Nephron (organoid): Measurements from ENCODE around the gene ADGRD2.
A peak's percentile ranks its signal among the peaks of the same experiment; 100 is the strongest.

Experiments used
- H3K27ac Mint-ChIP-seq, 3 experiments: 2 replicates each; pipeline ENCODE4 v1.8.0; 2020; ENCODE audit warnings: mixed read lengths in 3 of 3, mild to moderate bottlenecking in 2 of 3, moderate library complexity in 1 of 3
- H3K27me3 Mint-ChIP-seq: 2 replicates; pipeline ENCODE4 v1.8.0; 2021; ENCODE audit warnings: low read depth, mild to moderate bottlenecking, moderate library complexity, mixed read lengths
- H3K36me3 Mint-ChIP-seq: 2 replicates; pipeline ENCODE4 v1.8.0; 2020; ENCODE audit warnings: low read depth, mixed read lengths
- H3K4me1 Mint-ChIP-seq: 2 replicates; pipeline ENCODE4 v1.8.0; 2020; ENCODE audit warnings: mixed read lengths
- H3K4me3 Mint-ChIP-seq, 3 experiments: 2 replicates each; pipeline ENCODE4 v1.8.0; 2020; ENCODE audit warnings: mild to moderate bottlenecking in 3 of 3, mixed read lengths in 3 of 3, moderate library complexity in 2 of 3
- H3K9me3 Mint-ChIP-seq: 2 replicates; pipeline ENCODE4 v1.8.0; 2020; ENCODE audit warnings: mixed read lengths
- TF ChIP-seq, protein P1 (sequence below), 3 experiments: fragments of 200-600 bp; sonication (generic); IDR thresholded peaks; one replicate each; pipeline ENCODE4 v1.5.0; 2021; ENCODE audit warnings: antibody characterized with exemption in 3 of 3; ENCODE audit not compliant: unreplicated experiment in 3 of 3

ADGRD2 gene

DNA sequence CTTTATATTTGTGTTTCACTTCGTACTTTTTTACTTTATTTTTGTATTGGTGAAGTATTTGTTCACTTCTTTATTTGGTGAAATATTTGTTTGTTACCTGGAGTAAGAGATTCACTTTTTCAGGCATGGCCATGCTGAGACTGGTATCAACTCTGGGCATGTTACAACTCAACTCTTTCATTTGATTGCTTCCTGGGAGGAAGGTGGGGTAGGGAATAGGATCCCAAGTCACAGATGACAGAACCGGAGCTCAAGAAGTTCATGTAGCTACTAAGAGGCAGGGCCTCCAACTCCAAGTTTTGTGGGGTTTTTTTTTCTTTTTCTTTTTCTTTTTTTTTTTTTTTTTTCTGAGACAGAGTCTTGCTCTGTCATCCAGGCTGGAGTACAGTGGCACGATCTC, 6.1 kb upstream of the ADGRD2 start:
- Mint-ChIP-seq H3K27ac (no peak overlapping the region), H3K9me3 (peaks cover 3% of the 10 kb centered on the region), H3K36me3 (no peaks in the 10 kb centered on the region), H3K4me3 (no peak overlapping the region), H3K4me1 (no peaks in the 10 kb centered on the region), H3K27me3 (peaks cover 44% of the 10 kb centered on the region)
- TF ChIP-seq, protein P1, sequence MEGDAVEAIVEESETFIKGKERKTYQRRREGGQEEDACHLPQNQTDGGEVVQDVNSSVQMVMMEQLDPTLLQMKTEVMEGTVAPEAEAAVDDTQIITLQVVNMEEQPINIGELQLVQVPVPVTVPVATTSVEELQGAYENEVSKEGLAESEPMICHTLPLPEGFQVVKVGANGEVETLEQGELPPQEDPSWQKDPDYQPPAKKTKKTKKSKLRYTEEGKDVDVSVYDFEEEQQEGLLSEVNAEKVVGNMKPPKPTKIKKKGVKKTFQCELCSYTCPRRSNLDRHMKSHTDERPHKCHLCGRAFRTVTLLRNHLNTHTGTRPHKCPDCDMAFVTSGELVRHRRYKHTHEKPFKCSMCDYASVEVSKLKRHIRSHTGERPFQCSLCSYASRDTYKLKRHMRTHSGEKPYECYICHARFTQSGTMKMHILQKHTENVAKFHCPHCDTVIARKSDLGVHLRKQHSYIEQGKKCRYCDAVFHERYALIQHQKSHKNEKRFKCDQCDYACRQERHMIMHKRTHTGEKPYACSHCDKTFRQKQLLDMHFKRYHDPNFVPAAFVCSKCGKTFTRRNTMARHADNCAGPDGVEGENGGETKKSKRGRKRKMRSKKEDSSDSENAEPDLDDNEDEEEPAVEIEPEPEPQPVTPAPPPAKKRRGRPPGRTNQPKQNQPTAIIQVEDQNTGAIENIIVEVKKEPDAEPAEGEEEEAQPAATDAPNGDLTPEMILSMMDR (IDR thresholded peaks at IDR 0.05; ENCODE audit: unreplicated experiment in 3 of 3): no peak

DNA sequence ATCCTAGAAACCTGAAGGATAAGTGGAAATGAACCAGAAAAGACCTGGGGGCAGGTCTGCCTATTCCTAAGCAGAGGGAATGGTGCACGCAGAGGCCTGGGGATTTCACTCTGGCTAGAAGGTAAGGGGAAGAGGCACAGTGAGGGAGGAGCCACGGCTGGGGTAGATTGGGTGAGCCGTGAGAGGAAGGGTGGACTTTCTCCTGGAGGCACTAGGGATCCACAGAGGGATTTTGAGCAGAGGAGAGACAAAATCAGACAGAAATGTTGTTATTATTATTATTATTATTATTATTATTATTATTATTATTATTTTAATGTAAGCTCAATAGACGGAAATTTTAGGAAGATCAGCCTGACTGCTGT, 3.0 kb upstream of the ADGRD2 start:
- Mint-ChIP-seq H3K27me3 (peaks cover 60% of the 10 kb centered on the region), H3K27ac (no peak overlapping the region), H3K36me3 (no peaks in the 10 kb centered on the region), H3K4me1 (peaks cover 5% of the 10 kb centered on the region), H3K4me3 (no peak overlapping the region), H3K9me3 (no peaks in the 10 kb centered on the region)
- TF ChIP-seq, protein P1 (IDR thresholded peaks at IDR 0.05; ENCODE audit: unreplicated experiment in 3 of 3): no peak

DNA sequence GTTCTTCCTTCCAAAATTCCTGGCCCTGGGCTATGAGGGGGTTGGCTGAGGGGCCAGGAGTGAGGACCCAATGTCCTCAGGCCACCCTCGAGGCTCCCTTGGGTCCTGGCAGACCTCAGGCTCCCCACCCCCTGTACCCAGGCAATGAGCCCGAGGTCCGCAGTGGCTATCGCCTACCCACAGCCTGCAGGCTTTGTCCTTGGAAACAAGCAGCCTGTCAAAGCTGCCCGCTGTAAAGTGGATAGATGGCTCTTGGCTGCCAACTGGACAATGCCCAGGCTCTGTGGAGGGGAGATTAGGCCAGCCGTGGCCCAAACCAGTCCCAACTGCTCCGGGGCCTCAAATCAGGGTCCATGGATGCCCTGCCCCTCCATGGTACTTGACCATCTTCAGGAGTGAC, 2.2 kb upstream of the ADGRD2 start:
- H3K27me3 Mint-ChIP-seq: peaks cover 61% of the 10 kb centered on the region
- no peak overlapping the region for H3K27ac Mint-ChIP-seq
- H3K36me3 Mint-ChIP-seq: no peaks in the 10 kb centered on the region
- H3K4me3 Mint-ChIP-seq: no peak overlapping the region
- peaks cover 5% of the 10 kb centered on the region for H3K4me1 Mint-ChIP-seq
- H3K9me3 Mint-ChIP-seq: no peaks in the 10 kb centered on the region
- TF ChIP-seq, protein P1 (IDR thresholded peaks at IDR 0.05; ENCODE audit: unreplicated experiment in 3 of 3): no peak

DNA sequence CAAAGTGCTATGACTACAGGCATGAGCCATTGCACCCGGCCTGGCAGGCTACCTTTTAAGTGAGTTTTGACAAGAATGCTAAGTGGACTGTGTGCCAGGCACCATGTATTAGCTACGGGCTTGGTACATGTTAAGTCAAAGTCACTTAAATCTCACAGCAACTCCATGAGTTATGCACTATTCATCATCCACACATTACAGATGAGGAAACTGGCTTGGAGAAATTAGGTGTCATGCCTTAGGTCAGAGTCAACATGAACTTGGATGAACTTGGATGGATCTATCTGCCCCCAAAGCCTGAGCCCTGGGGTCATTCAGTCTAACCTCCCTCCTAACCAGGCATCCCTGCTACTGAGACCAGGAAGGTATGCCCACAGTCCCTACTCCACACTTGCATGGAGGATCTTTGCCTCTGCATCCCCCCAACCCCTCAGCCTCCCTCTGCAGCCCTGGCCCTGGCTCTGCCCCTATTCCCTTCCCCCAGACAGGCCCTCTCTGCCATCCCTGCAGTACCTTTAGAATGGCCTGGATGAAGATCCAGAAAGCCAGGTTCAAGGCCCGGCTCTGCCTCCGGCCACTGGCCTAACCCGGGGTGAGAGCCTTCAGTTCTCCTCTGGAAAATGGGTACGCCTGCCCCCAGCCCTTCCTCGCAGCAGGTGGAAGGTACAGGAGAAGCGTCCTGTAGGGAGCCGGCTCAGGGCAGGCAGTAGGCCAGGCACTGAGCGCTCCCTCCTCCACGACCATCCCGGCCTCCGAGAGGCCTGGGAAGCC, 685 bp upstream of the ADGRD2 start:
- H3K27me3 Mint-ChIP-seq: peaks cover 63% of the 10 kb centered on the region
- no peaks in the 10 kb centered on the region for H3K9me3 Mint-ChIP-seq
- H3K4me1 Mint-ChIP-seq: peaks cover 5% of the 10 kb centered on the region
- TF ChIP-seq, protein P1 (IDR thresholded peaks at IDR 0.05; ENCODE audit: unreplicated experiment in 3 of 3): no peak
- H3K36me3 Mint-ChIP-seq: no peaks in the 10 kb centered on the region
- H3K27ac Mint-ChIP-seq: no peak overlapping the region
- H3K4me3 Mint-ChIP-seq: no peak overlapping the region

DNA sequence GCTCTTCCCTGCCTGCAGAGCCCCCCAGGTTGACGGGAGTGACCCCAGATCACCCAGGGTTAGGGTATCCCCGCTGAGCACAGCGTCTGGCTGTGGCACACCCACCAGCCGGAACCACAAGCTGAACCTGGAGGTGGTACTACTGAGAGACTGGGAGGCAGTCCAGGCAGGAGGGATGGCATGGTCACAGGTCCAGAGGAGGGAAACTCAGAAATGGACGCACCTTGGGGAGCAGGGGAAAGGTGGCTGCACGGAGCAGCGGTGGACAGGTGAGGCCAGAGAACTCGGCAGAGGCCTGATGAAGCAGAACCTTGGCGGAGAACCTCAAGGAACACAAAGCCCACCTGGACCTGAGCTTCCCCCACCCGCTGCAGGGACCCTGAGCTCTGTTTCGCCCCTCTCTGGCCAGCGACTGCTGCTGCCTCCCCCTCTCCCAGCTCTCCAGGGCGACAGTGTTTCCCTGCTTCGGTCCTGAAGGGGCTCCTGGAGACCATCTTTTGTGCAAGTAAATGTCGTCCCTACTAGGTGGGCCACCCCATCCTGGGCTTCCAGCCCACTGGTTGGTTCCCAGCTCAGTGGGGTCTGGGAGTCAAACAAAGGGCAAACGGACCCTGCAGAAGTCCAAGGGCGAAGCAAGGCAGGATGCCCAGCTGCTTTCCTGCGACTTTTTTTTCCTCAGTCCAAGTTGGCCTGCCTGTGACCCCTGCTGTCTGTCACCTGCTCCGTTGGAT, 845 bp downstream of the ADGRD2 start:
- Mint-ChIP-seq H3K36me3 (no peaks in the 10 kb centered on the region), H3K4me3 (peak overlapping the region in 1 of 3 experiments; percentile 28), H3K4me1 (peaks cover 5% of the 10 kb centered on the region), H3K9me3 (no peaks in the 10 kb centered on the region), H3K27me3 (peaks cover 65% of the 10 kb centered on the region), H3K27ac (no peak overlapping the region)
- TF ChIP-seq, protein P1 (IDR thresholded peaks at IDR 0.05; ENCODE audit: unreplicated experiment in 3 of 3): no peak
